Renal cortex interstitium (tissue), 11 donors: ENCODE measurements around the gene OR52D1. TPM values are rescaled to one million over a fixed set of nuclear protein-coding genes. Genes with fewer than 3 reads are reported as not detected.

ENCODE experiments used
- DNase-seq, 11 donors: peaks; one replicate each; pipeline ENCODE4 v3.0.0-alpha.2; 2013; ENCODE audit warnings: low read depth in 9 of 11, low spot score in 4 of 11; ENCODE audit errors: extremely low read depth in 1 of 11
- polyA plus RNA-seq, 3 donors: library from polyadenylated mRNA; unstranded; fragments of 120-200 nt; gene quantifications; one replicate each; pipeline ENCODE4 v1.2.1, GENCODE V29; 2013; ENCODE audit not compliant: insufficient read length in 3 of 3

Gene OR52D1
- polyA plus RNA-seq, 3 donors = not detected

GRCh38 chr11:5507177-5507932 is 18.9 kb downstream of the OR52D1 start:
- no peak for DNase-seq

GRCh38 chr11:5507933-5508305 is 19.4 kb downstream of the OR52D1 start:
- DNase-seq = no peak

- no peak for DNase-seq
These were observed 20.1 kb downstream of the OR52D1 start for GRCh38 chr11:5508605-5509004.

- DNase-seq = no peak
These were observed 21.3 kb downstream of the OR52D1 start, which contains the start of gene UBQLN3 for GRCh38 chr11:5509803-5510202. UBQLN3 (minus strand) TSS chr11:5509957; CDS start chr11:5509558, 399 bp downstream.

GRCh38 chr11:5514841-5515240 is 26.4 kb downstream of the OR52D1 start:
- no peak for DNase-seq

GRCh38 chr11:5516599-5516998 is 28.1 kb downstream of the OR52D1 start, which contains the start of gene UBQLNL:
UBQLNL (minus strand) TSS chr11:5516699; CDS start chr11:5516441, 258 bp downstream.
- no peak for DNase-seq

- no peak for DNase-seq
These were observed 33.1 kb downstream of the OR52D1 start for GRCh38 chr11:5521540-5521939.

GRCh38 chr11:5522308-5522707 is 33.8 kb downstream of the OR52D1 start:
- DNase-seq = no peak

- no peak for DNase-seq
These were observed 36.3 kb downstream of the OR52D1 start for GRCh38 chr11:5524756-5525155.

- no peak for DNase-seq
These were observed 39.2 kb downstream of the OR52D1 start for GRCh38 chr11:5527716-5528115.

- no peak for DNase-seq
These were observed 40.0 kb downstream of the OR52D1 start for GRCh38 chr11:5528495-5528894.

GRCh38 chr11:5531053-5531831 is 42.8 kb downstream of the OR52D1 start:
- no peak for DNase-seq

- DNase-seq = no peak
These were observed 45.6 kb downstream of the OR52D1 start for GRCh38 chr11:5534046-5534445.

- no peak for DNase-seq
These were observed 48.0 kb downstream of the OR52D1 start for GRCh38 chr11:5536482-5536881.

Other genes starting within 250 kb of the OR52D1 start
- 100 to 1,000 TPM; 304 to 877 (median 766) TPM for gene HBG1, start 238.8 kb upstream of the OR52D1 start, polyA plus RNA-seq
- 1,000 to 10,000 TPM; 1,167 to 4,071 (median 1,615) TPM for gene HBG2, start 233.9 kb upstream of the OR52D1 start, polyA plus RNA-seq
- 10 to 100 TPM in 1 of 3 donors, 1 to 10 TPM in 2; 2.4 to 26.1 (median 9.6) TPM for gene HBE1, start 218.7 kb upstream of the OR52D1 start, polyA plus RNA-seq
- under 1 TPM in 2 of 3 donors, not detected in 1; 0.11 to 0.27 TPM for gene OR51B4, start 186.7 kb upstream of the OR52D1 start, polyA plus RNA-seq
- gene OR51B2, start 164.4 kb upstream of the OR52D1 start, polyA plus RNA-seq = not detected
- gene OR51B5, start 145.2 kb upstream of the OR52D1 start, polyA plus RNA-seq = under 1 TPM; 0.33 to 0.56 (median 0.50) TPM
- not detected for gene OR51B6, start 137.2 kb upstream of the OR52D1 start, polyA plus RNA-seq
- gene OR51M1, start 104.9 kb upstream of the OR52D1 start, polyA plus RNA-seq = not detected
- gene OR51Q1, start 66.6 kb upstream of the OR52D1 start, polyA plus RNA-seq = not detected
- gene OR51I1, start 47.2 kb upstream of the OR52D1 start, polyA plus RNA-seq = not detected
- under 1 TPM in 1 of 3 donors, not detected in 2; 0.09 TPM for gene OR51I2, start 39.4 kb upstream of the OR52D1 start, polyA plus RNA-seq
- not detected for gene UBQLN3, start 21.3 kb downstream of the OR52D1 start, polyA plus RNA-seq
- under 1 TPM; 0.56 to 0.85 (median 0.62) TPM for gene UBQLNL, start 28.0 kb downstream of the OR52D1 start, polyA plus RNA-seq
- not detected for gene OR52H1, start 59.9 kb downstream of the OR52D1 start, polyA plus RNA-seq
- not detected for gene OR52B6, start 92.2 kb downstream of the OR52D1 start, polyA plus RNA-seq
- gene TRIM6, start 108.0 kb downstream of the OR52D1 start, polyA plus RNA-seq = 10 to 100 TPM; 22.2 to 30.3 (median 24.0) TPM
- 10 to 100 TPM in 1 of 3 donors, 1 to 10 TPM in 2; 7.3 to 10.7 (median 7.9) TPM for gene TRIM34, start 136.3 kb downstream of the OR52D1 start, polyA plus RNA-seq
- gene TRIM5, start 196.4 kb downstream of the OR52D1 start, polyA plus RNA-seq = 10 to 100 TPM; 38.4 to 49.2 (median 39.7) TPM
- gene TRIM22, start 201.1 kb downstream of the OR52D1 start, polyA plus RNA-seq = 10 to 100 TPM in 1 of 3 donors, 1 to 10 TPM in 2; 6.1 to 13.9 (median 7.0) TPM
- not detected for gene OR56B1, start 247.8 kb downstream of the OR52D1 start, polyA plus RNA-seq